HG02588 (cell line): ENCODE data around the gene MCF2L.

ENCODE experiments used
- ATAC-seq: cut with Tn5 transposase; IDR thresholded peaks from one replicate; pipeline ENCODE4 v1.9.1; 2021; ENCODE audit warnings: mild to moderate bottlenecking, moderate library complexity; ENCODE audit not compliant: unreplicated experiment

The MCF2L gene

DNA sequence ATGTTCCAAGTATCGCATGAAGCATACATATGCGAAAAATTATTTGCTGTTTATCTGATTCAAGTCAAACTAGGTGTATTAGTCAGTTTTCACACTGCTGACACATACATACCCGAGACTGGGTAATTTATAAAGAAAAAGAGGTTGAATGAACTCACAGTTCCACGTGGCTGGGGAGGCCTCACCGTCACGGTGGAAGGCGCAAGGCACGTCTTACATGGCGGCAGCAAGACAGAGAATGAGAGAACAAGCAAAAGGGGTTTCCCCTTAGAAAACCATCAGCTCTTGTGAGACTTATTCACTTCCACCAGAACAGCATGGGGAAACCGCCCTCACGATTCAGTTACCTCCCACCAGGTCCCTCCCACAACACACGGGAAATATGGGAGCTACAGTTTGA is 176.5 kb downstream of the MCF2L start:
- ATAC-seq, result no peak

DNA sequence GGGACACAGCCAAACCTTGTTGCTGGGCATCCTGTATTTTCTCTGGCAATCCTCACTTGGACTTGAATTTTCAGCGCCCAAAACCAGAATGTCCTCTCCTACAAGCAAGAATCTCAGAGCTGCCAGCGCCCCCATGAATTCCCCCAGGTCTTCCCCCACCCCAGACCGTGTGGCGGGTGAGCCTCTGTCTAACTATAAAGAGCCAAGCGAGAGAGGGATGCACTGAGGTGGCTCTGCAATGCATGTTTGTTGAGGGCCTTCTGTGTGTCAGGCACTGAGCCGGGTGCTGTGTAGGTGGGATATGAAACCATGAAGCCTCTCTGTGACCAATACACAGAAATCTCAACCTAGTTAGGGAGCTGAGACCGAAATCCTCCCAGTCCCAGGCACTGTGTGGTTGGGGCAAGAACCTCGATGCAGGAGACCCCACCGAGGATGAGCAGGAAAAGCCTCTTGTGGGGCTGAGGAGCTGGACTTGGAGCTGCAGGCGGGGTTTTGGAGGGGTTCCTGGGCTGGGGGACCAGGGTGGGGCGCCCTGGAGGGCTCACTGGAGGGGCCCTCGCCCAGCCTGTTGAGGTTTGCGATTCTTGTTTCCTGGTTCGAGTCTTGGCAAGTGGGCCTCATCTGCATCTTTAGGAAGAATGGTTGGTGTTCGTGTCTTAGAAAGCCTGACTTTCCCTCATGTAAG is 177.0 kb downstream of the MCF2L start:
- ATAC-seq, result no peak

DNA sequence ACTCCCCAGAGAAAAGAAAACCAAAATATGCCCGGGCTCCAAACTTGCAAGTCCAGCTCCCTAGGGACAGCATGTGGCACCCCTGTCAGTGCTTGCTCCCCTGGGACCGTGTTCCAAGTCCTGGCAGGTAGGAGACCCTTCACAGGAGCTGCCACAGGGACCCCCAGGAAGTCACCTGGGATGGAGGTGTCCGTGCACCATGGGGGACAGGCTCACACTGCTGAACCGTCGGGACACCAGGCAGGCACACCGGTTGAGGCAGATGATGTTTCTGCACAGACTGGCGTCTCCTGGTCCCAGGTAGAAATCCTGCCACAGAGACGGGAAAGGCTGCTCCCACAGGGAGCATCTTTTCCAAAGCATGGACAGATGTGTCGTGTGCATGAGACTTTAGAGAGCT is 177.7 kb downstream of the MCF2L start:
- ATAC-seq, result no peak

DNA sequence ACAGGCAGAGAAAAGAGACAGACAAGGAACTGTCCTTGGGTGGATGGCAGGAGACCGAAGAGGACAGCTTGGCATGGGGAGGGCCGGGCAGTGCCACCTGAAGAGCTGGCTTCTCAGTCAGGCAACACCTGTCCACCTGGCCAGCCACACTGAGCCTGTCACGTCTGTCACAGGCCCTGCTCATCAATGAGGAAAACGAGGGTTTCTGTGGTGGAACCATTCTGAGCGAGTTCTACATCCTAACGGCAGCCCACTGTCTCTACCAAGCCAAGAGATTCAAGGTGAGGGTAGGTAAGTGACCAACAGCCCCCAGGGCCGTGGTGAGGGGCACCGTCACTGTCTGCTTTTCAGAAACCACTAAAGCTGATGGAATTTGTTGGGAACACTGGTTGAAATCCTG is 178.2 kb downstream of the MCF2L start:
- ATAC-seq, result no peak

DNA sequence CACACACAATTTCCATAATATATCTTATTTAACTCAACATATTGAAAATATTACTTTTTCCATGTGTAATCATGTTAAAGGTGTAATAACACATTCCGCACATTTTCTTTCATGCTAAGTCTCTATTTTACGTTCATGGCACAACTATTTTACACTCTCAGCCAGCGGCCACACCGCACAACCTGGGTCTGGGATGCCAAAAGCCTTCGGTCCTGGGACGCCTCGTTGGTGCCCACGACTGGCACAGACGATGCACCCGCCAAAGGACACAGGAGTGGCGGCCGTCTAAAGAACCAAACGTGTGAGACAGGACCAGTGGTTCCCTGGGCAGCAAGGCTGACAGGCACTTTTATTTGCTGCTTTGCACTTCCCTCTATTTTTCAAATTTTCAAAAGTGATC is 179.4 kb downstream of the MCF2L start:
- ATAC-seq, result no peak

DNA sequence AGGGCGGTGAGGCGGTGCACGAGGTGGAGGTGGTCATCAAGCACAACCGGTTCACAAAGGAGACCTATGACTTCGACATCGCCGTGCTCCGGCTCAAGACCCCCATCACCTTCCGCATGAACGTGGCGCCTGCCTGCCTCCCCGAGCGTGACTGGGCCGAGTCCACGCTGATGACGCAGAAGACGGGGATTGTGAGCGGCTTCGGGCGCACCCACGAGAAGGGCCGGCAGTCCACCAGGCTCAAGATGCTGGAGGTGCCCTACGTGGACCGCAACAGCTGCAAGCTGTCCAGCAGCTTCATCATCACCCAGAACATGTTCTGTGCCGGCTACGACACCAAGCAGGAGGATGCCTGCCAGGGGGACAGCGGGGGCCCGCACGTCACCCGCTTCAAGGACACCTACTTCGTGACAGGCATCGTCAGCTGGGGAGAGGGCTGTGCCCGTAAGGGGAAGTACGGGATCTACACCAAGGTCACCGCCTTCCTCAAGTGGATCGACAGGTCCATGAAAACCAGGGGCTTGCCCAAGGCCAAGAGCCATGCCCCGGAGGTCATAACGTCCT is 180.0 kb downstream of the MCF2L start:
- ATAC-seq, result no peak
